ENCODE results near the gene RING1.

The RING1 gene

DNA sequence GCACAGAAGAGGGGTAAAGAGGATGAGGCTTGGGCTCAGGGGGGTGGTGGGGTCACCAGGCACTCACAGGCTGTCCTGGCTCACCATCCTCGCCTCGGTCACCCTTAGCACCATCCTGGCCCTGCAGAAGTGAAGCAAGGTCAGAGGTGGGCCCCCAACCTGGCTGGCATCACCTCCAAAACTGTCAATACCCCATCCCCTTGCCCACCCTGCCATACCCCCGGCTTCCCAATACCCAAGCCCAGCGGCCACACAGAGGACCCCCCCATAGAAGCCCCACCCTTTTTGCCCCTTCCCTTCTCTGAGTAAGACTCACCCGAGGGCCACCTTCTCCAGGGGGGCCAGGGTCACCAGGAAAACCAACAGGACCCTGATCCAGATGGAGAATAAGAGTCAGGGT lies 39.7 kb upstream of the RING1 start:
- no peak overlapping the region for H3K4me3 ChIP-seq (ENCODE audit: low read length)
- TF ChIP-seq, protein P1, sequence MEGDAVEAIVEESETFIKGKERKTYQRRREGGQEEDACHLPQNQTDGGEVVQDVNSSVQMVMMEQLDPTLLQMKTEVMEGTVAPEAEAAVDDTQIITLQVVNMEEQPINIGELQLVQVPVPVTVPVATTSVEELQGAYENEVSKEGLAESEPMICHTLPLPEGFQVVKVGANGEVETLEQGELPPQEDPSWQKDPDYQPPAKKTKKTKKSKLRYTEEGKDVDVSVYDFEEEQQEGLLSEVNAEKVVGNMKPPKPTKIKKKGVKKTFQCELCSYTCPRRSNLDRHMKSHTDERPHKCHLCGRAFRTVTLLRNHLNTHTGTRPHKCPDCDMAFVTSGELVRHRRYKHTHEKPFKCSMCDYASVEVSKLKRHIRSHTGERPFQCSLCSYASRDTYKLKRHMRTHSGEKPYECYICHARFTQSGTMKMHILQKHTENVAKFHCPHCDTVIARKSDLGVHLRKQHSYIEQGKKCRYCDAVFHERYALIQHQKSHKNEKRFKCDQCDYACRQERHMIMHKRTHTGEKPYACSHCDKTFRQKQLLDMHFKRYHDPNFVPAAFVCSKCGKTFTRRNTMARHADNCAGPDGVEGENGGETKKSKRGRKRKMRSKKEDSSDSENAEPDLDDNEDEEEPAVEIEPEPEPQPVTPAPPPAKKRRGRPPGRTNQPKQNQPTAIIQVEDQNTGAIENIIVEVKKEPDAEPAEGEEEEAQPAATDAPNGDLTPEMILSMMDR (IDR thresholded peaks at IDR 0.05; ENCODE audit: insufficient read depth, low read depth, low read length, missing control alignments), result no peak
- no peak for DNase-seq (ENCODE audit: low read depth)

DNA sequence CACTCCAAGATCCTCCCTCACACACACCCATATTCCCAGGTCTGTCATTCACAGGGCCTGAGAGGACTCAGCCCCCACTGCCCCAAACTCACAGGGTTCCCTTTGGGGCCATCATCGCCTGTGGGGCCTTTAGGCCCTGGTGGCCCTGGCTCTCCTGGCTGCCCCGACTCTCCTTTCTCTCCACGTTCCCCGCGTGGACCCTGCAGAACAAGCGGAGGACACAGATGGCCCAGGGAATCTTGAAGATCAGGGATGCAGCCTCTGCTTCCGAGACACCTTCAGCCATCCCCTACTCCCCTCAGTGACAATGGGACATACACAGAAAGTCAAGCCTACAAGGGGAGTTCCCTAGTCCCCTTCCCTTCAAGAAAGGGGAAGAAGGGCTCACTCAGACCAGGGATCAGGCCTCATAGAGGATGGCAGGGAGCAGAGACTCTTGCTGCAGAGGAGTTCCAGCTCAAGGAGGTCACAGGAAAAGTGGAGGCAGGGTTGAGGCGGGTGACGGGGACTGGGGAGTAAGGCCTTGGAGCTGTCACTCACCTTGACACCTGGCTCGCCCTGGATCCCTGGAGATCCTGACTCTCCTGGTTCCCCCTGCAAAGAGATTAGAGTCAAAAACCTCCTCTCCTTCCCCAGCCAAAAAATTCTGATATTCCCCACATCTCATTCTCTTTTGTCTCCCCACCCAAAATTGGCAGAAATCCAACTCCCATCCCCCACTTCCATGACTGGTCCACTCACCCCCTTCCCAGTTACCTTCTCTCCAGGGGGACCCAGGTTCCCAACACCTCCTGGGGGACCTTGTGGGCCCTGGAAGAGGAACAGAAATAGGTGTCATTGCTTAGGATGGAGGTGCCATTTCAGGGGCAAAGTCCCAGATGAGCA lies 38.8 kb upstream of the RING1 start:
- H3K4me3 ChIP-seq (ENCODE audit: low read length), result no peak overlapping the region
- no peak for DNase-seq (ENCODE audit: low read depth)
- TF ChIP-seq, protein P1 (IDR thresholded peaks at IDR 0.05; ENCODE audit: insufficient read depth, low read depth, low read length, missing control alignments), result no peak

DNA sequence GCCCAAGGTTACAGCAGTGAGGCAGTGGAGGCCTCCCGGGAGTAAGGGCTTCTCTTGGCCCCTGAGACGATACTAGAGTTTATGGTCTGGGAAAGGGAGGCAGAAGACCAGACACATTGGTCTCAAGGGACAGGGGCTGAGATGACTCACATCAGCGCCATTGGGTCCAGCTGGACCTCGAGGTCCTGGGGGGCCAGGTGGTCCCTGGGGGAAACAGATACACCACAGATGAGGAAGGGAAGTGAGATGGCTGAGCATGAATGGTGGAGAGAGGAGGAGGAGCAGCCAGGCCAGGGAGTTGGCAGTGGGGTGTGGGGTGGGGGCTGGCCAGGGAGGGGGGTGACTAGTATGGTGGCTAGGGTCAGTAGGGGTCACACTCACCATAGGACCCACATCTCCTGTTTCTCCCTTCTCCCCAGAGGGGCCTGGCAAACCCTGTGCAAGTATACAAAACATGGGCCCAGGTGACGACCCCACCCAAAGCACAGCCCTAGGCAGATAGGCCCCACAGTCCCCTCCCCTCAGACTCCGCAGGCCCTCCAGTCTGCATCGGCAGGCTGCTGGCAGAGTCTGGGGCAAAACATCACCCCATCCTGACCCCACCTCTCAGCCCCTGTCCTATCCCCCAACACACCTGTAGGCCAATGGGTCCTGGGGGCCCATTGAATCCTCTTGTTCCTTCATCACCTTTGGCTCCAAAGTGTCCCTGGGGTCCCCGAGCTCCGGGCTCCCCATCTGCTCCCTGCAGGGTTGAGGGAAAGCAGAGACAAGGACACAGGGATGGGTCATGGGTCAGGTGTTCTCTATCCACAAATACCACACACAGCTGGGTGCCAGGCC lies 37.9 kb upstream of the RING1 start:
- TF ChIP-seq, protein P1 (IDR thresholded peaks at IDR 0.05; ENCODE audit: insufficient read depth, low read depth, low read length, missing control alignments), result no peak
- H3K4me3 ChIP-seq (ENCODE audit: low read length), result no peak overlapping the region
- no peak for DNase-seq (ENCODE audit: low read depth)

DNA sequence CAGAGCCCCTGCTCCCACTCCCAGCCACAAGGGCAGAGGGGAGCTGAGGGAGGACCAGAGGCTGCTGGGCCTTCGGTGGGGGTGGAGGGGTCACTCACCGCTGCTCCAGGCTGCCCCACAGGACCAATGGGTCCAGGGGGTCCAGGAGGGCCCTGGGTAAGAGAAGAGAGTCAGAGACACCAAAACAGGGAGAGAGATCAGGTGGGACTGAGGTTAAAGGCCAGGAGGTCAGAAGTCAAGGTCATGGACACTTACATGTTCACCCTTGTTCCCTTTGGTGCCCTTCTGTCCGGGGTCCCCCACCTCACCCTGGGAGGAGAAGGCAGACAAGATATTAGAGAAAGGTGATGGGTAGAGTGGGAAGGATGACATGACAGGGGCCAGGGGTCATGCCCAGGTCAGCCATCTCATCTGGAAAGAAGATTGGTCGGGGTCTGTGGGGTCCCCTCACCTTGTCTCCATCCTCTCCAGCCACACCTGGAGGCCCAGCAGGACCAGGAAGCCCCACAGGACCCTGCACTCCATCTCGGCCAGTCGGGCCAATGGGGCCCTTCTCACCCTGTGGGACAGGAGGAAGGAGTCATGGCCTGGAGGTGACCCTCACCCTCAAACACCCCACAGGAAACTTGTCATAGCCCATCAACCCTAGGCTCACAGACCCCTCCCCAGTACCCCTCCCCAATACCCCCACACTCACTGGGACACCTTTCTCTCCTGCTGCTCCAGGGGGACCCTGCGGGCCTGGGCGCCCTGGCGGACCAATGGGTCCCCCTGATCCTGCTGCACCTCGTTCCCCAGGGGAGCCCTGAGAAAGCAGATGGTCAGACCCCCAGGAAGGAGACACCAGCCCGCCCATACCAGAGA lies 37.1 kb upstream of the RING1 start:
- no peak for DNase-seq (ENCODE audit: low read depth)
- TF ChIP-seq, protein P1 (IDR thresholded peaks at IDR 0.05; ENCODE audit: insufficient read depth, low read depth, low read length, missing control alignments), result no peak
- H3K4me3 ChIP-seq (ENCODE audit: low read length), result no peak overlapping the region

DNA sequence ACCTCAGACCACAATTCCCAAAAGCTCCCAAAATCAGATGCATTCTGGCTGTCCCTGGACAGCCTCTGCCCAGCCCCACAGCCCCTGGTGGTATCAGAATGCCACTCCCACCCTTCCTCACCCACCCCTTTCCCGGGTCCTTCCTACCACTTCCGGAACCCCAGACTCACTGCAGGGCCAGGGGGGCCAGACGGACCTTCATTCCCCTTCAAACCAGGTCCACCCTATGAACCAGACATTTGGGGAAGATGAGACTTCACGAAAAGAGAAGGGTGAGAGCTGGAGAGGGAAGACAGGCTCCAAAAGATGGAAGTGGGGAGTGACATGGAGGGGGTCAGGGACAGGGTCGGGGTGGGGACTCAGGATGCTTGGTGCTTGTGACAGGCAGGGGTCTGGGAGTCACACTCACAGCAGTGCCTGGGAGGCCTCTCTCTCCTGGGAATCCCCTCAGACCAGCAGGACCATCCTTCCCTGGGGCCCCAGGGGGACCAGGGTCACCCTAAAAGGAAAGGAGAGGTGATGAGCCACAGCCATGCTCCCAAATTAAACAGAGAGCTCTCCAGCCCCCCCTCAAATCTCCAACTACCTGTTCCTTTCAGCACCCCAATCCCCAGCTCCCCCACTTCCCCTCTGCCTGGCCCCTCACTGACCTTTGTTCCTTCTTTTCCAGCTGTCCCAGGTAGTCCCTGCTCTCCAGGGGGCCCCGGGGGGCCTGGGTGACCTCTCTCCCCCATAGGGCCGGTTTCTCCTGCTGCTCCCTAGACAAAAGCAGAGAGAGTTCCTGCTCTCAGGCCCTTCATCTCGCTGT lies 36.2 kb upstream of the RING1 start:
- no peak for DNase-seq (ENCODE audit: low read depth)
- H3K4me3 ChIP-seq (ENCODE audit: low read length), result no peak overlapping the region
- TF ChIP-seq, protein P1 (IDR thresholded peaks at IDR 0.05; ENCODE audit: insufficient read depth, low read depth, low read length, missing control alignments), result no peak
